Uterus (tissue), 4 donors: ENCODE data around the gene SENP3. TPM values are rescaled to one million over a fixed set of nuclear protein-coding genes. Genes with fewer than 3 reads are reported as not detected.

ENCODE experiments used
- DNase-seq, 2 donors: peaks; one replicate each; pipeline ENCODE4 v3.0.0-alpha.2; 2019 to 2020
- H3K27ac ChIP-seq, 2 donors: fragments of 200-600 bp; sonication (generic); 1 replicate in 1 of 2; 2 replicates in 1 of 2; pipeline ENCODE4 v1.5.1; 2016 to 2018
- H3K27me3 ChIP-seq, 2 donors: fragments of 200-600 bp; sonication (generic); one replicate each; pipeline ENCODE4 v1.5.1; 2018 to 2019; ENCODE audit warnings: control low read depth in 1 of 2
- H3K36me3 ChIP-seq, 2 donors: fragments of 200-600 bp; sonication (generic); one replicate each; pipeline ENCODE4 v1.5.1; 2019; ENCODE audit warnings: control low read depth in 1 of 2
- H3K4me1 ChIP-seq, 2 donors: fragments of 200-600 bp; sonication (generic); one replicate each; pipeline ENCODE4 v1.5.1; 2018 to 2019; ENCODE audit warnings: control low read depth in 1 of 2
- H3K4me3 ChIP-seq, 2 donors: fragments of 200-600 bp; sonication (generic); 1 replicate in 1 of 2; 2 replicates in 1 of 2; pipeline ENCODE4 v1.5.1; 2018 to 2019; ENCODE audit warnings: mild to moderate bottlenecking in 1 of 2
- H3K9me3 ChIP-seq, 2 donors: fragments of 200-600 bp; sonication (generic); one replicate each; pipeline ENCODE4 v1.5.1; 2019; ENCODE audit warnings: control low read depth in 1 of 2
- POLR2A ChIP-seq, 2 donors: fragments of 450-650 bp; IDR thresholded peaks; one replicate each; pipeline ENCODE4 v1.6.1; 2016; ENCODE audit warnings: antibody characterized with exemption in 2 of 2, mild to moderate bottlenecking in 1 of 2, moderate library complexity in 1 of 2
- intact Hi-C: fragments of 100-400 bp; cut with DNase I; formaldehyde crosslinking; loops from one replicate; pipeline ENCODE4 v1.15.1; 2023; ENCODE audit warnings: low total_unique reads
- total RNA-seq, 4 donors: library from RNA; depleted of rRNA in 3 of 4; stranded (reverse); fragments of >200 nt in 3 of 4; gene quantifications; one replicate each; pipeline versions ENCODE4 v1.1.0 to v1.2.4, GENCODE V29; 2014 to 2023
- TF ChIP-seq, protein P1 (sequence below), 4 experiments: fragments of 200-600 bp in 2 of 4; fragments of 450-650 bp in 2 of 4; sonication (generic) in 2 of 4; IDR thresholded peaks; one replicate each; pipeline ENCODE4 v1.5.1; 2016 to 2019; ENCODE audit warnings: antibody characterized with exemption in 4 of 4, mild to moderate bottlenecking in 2 of 4, moderate library complexity in 1 of 4
- donor health status: DM: yes; HTN: yes; CAD: no.

Gene SENP3
- total RNA-seq, 4 donors from 2014 or later: 45.9 to 106 (median 59.5) TPM

- no peaks in the 10 kb centered on the region for H3K27me3 ChIP-seq
- no peaks in the 10 kb centered on the region for H3K9me3 ChIP-seq
- H3K36me3 ChIP-seq: no peaks in the 10 kb centered on the region
- peak in 1 of 2 donors; percentile 64 for DNase-seq
- H3K4me3 ChIP-seq: peak overlapping the region in 1 of 2 donors; percentile 79
- H3K4me1 ChIP-seq: peaks cover 6 to 11% of the 10 kb centered on the region in 2 donors
- H3K27ac ChIP-seq: peak overlapping the region; percentile 82 to 85
- TF ChIP-seq, protein P1, sequence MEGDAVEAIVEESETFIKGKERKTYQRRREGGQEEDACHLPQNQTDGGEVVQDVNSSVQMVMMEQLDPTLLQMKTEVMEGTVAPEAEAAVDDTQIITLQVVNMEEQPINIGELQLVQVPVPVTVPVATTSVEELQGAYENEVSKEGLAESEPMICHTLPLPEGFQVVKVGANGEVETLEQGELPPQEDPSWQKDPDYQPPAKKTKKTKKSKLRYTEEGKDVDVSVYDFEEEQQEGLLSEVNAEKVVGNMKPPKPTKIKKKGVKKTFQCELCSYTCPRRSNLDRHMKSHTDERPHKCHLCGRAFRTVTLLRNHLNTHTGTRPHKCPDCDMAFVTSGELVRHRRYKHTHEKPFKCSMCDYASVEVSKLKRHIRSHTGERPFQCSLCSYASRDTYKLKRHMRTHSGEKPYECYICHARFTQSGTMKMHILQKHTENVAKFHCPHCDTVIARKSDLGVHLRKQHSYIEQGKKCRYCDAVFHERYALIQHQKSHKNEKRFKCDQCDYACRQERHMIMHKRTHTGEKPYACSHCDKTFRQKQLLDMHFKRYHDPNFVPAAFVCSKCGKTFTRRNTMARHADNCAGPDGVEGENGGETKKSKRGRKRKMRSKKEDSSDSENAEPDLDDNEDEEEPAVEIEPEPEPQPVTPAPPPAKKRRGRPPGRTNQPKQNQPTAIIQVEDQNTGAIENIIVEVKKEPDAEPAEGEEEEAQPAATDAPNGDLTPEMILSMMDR (IDR thresholded peaks at IDR 0.05): no peak
- no peak for TF ChIP-seq POLR2A (IDR thresholded peaks at IDR 0.05)
- intact Hi-C loops: loop anchor here (10.0 kb wide), 1 partner anchor 233 kb away; the partner anchor contains the start of genes KCTD11 and TMEM95
These were observed 25.9 kb downstream of the SENP3 start for GRCh38 chr17:7587420-7588151.

GRCh38 chr17:7588553-7589203 is 27.0 kb downstream of the SENP3 start:
- intact Hi-C loops: loop anchor here (10.0 kb wide), 1 partner anchor 234 kb away; the partner anchor contains the start of genes KCTD11 and TMEM95
- DNase-seq: peak in 1 of 2 donors; percentile 39
- H3K27me3 ChIP-seq: no peaks in the 10 kb centered on the region
- no peaks in the 10 kb centered on the region for H3K9me3 ChIP-seq
- peak overlapping the region; percentile 57 to 79 for H3K4me3 ChIP-seq
- TF ChIP-seq, protein P1 (IDR thresholded peaks at IDR 0.05): no peak
- TF ChIP-seq POLR2A (IDR thresholded peaks at IDR 0.05): no peak
- no peaks in the 10 kb centered on the region for H3K36me3 ChIP-seq
- peaks cover 0 to 4% of the 10 kb centered on the region in 2 donors for H3K4me1 ChIP-seq
- H3K27ac ChIP-seq: peak overlapping the region; percentile 82 to 85

GRCh38 chr17:7589204-7589868 is 27.6 kb downstream of the SENP3 start:
- peak in 1 of 2 donors; percentile 51 for TF ChIP-seq POLR2A (IDR thresholded peaks at IDR 0.05)
- TF ChIP-seq, protein P1 (IDR thresholded peaks at IDR 0.05): peak; percentile 88 to 93 (median 90)
- intact Hi-C loops: loop anchor here (10.0 kb wide), 1 partner anchor 235 kb away; the partner anchor contains the start of genes KCTD11 and TMEM95
- Histone ChIP-seq H3K27ac (peak overlapping the region; percentile 82 to 85), H3K4me1 (peaks cover 0 to 4% of the 10 kb centered on the region in 2 donors), H3K27me3 (no peaks in the 10 kb centered on the region), H3K36me3 (no peaks in the 10 kb centered on the region), H3K4me3 (peak overlapping the region; percentile 57 to 79), H3K9me3 (no peaks in the 10 kb centered on the region)
- DNase-seq: peak; percentile 88

GRCh38 chr17:7589891-7590691 is 28.4 kb downstream of the SENP3 start, which contains the start of gene SOX15:
SOX15 (minus strand) TSS chr17:7590094; CDS start chr17:7589676, 418 bp downstream.
- Histone ChIP-seq H3K4me1 (peaks cover 0 to 4% of the 10 kb centered on the region in 2 donors), H3K4me3 (peak within 1 kb of the TSS; percentile 57 to 79), H3K9me3 (no peaks in the 10 kb centered on the region), H3K27ac (peak within 1 kb of the TSS; percentile 82 to 85), H3K36me3 (no peaks in the 10 kb centered on the region), H3K27me3 (no peaks in the 10 kb centered on the region)
- intact Hi-C loops: loop anchor here (10.0 kb wide), 1 partner anchor 235 kb away; the partner anchor contains the start of genes KCTD11 and TMEM95
- no peak for DNase-seq
- TF ChIP-seq, protein P1 (IDR thresholded peaks at IDR 0.05): no peak
- no peak for TF ChIP-seq POLR2A (IDR thresholded peaks at IDR 0.05)
